BJ (cell line): Measurements from ENCODE around the gene CLOCK. TPM values are rescaled to one million over a fixed set of nuclear protein-coding genes. Genes with fewer than 3 reads are reported as not detected.

Experiments
- CTCF ChIA-PET: fragments of 350-600 bp; formaldehyde crosslinking; extraction: SDS; loops from one replicate; lab custom pipeline; 2021; ENCODE audit warnings: antibody characterized with exemption, inconsistent platforms; lab: Yijun Ruan, JAX
- POLR2A ChIA-PET: fragments of 300-600 bp; sonication (Branson Sonifier 250); formaldehyde crosslinking; extraction: SDS; loops from one replicate; lab custom pipeline; 2021; ENCODE audit warnings: antibody characterized with exemption; lab: Charles Lee
- DNase-seq: peaks from one replicate; pipeline ENCODE4 v3.0.0-alpha.2; 2011; ENCODE audit warnings: low read depth
- H3K27me3 ChIP-seq: 2 replicates; pipeline ENCODE4 v1.6.0; 2011; ENCODE audit warnings: low read length; ENCODE audit not compliant: control insufficient read depth, insufficient read depth
- H3K36me3 ChIP-seq: 2 replicates; pipeline ENCODE4 v1.5.1; 2011; ENCODE audit warnings: low read length; ENCODE audit not compliant: control insufficient read depth, insufficient read depth
- H3K4me3 ChIP-seq: 2 replicates; pipeline ENCODE4 v1.5.1; 2011; ENCODE audit warnings: low read depth, mild to moderate bottlenecking, control low read depth, low read length
- CTCF ChIP-seq: IDR thresholded peaks from 2 replicates; pipeline ENCODE4 v1.5.1; 2011; ENCODE audit warnings: low read depth, mild to moderate bottlenecking, control low read depth, inconsistent platforms, low read length, moderate library complexity; ENCODE audit not compliant: insufficient read depth
- polyA plus RNA-seq: library from polyadenylated mRNA; depleted of rRNA; stranded (reverse); fragments of >200 nt; gene quantifications from 2 replicates; pipeline ENCODE4 v1.2.3, GENCODE V29; 2011

The CLOCK gene
- polyA plus RNA-seq, 1 experiment: 14.5 TPM

- no peak for DNase-seq
- peaks cover 2% of the 10 kb centered on the region for H3K36me3 ChIP-seq
- POLR2A ChIA-PET: no interaction called here
Observed at GRCh38 chr4:55450566-55450965, 96.1 kb downstream of the CLOCK start.

GRCh38 chr4:55447831-55448230 lies 98.9 kb downstream of the CLOCK start:
- ChIA-PET CTCF (interaction anchor here (1.5 kb wide), 1 partner anchor 97 kb away, joined by 3 read pairs; no protein-coding TSS in a partner anchor), POLR2A (no interaction called here)
- no peak overlapping the region for H3K4me3 ChIP-seq
- DNase-seq: no peak
- no peak for TF ChIP-seq CTCF
- H3K36me3 ChIP-seq: peaks cover 2% of the 10 kb centered on the region
- H3K27me3 ChIP-seq: no peaks in the 10 kb centered on the region

More at GRCh38 chr4:55450566-55450965, 96.1 kb downstream of the CLOCK start:
- Histone ChIP-seq H3K4me3 (no peak overlapping the region), H3K27me3 (no peaks in the 10 kb centered on the region)
- CTCF ChIA-PET: no interaction called here
- no peak for TF ChIP-seq CTCF

- POLR2A ChIA-PET: no interaction called here
- TF ChIP-seq CTCF: no peak
- DNase-seq: no peak
- Histone ChIP-seq H3K27me3 (no peaks in the 10 kb centered on the region), H3K36me3 (peaks cover 2% of the 10 kb centered on the region), H3K4me3 (no peak overlapping the region)
- CTCF ChIA-PET: interaction anchor here (1.0 to 1.5 kb wide), 2 partner anchors 51 to 98 kb away, joined by 3 read pairs; partner anchors contain the start of gene TMEM165
Observed at GRCh38 chr4:55447108-55447708, 99.5 kb downstream of the CLOCK start.

- Histone ChIP-seq H3K27me3 (no peaks in the 10 kb centered on the region), H3K4me3 (no peak overlapping the region), H3K36me3 (peaks cover 2% of the 10 kb centered on the region)
- no peak for TF ChIP-seq CTCF
- ChIA-PET POLR2A (no interaction called here), CTCF (interaction anchor here (1.0 to 1.5 kb wide), 4 partner anchors 9 to 103 kb away, joined by 3 to 6 read pairs (median 3); partner anchors contain the start of gene TMEM165)
- DNase-seq: no peak
Observed at GRCh38 chr4:55446578-55446922, 100.2 kb downstream of the CLOCK start.

- DNase-seq: peak; percentile 53
- no peaks in the 10 kb centered on the region for H3K27me3 ChIP-seq
- H3K4me3 ChIP-seq: no peak overlapping the region
- peaks cover 2% of the 10 kb centered on the region for H3K36me3 ChIP-seq
- no peak for TF ChIP-seq CTCF
- CTCF ChIA-PET: interaction anchor here (0.7 to 2.7 kb wide), 12 partner anchors 8 to 108 kb away, joined by 3 to 11 read pairs (median 3); partner anchors contain the start of genes SRD5A3 and TMEM165
- POLR2A ChIA-PET: interaction anchor here (0.6 kb wide), 1 partner anchor 101 kb away, joined by 3 read pairs; the partner anchor contains the start of gene CLOCK
Observed at GRCh38 chr4:55445921-55446577, 100.7 kb downstream of the CLOCK start.
